SKM-1 treated with dmso at 0.1 percent for 144 hours (cell line): ENCODE results near the gene MMP28.
"Not testable (repeated sequence)": the region's sequence is repeated elsewhere in the genome, so short reads cannot be mapped to it uniquely, and the experiment has no call there.

Experiments used
- DNase-seq: peaks from one replicate; lab custom pipeline; 2025; ENCODE audit not compliant: unreplicated experiment; lab: John Stamatoyannopoulos, UW

The MMP28 gene

GRCh38 chr17:35766903-35767510 is 28.4 kb downstream of the MMP28 start:
- no peak for DNase-seq

DNA sequence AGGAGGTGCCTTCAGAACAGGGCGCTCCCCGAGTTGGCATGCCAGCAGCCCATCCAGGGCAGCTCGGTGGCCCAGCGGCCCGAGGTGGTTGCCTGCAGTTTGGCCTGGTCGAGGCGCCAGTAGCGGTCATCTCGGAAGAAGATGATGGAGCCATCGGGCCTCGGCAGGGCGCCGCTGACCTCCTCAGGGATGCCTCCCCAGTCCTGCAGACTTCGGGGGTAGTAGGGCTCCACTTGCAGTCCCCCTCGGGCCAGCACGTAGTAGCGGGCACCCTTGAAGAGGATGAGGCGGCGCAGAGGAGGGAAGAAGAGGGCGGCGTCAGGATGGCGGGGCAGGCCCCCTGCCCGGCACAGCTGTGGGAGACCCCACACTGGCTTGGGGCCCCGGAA is 29.0 kb downstream of the MMP28 start:
- no peak for DNase-seq

- DNase-seq, result no peak
Observed at GRCh38 chr17:35765756-35766488, 29.5 kb downstream of the MMP28 start.

GRCh38 chr17:35765086-35765710 is 30.2 kb downstream of the MMP28 start:
- DNase-seq, result no peak

- peak; percentile 75 for DNase-seq
Observed at GRCh38 chr17:35764123-35764991, 31.1 kb downstream of the MMP28 start.

DNA sequence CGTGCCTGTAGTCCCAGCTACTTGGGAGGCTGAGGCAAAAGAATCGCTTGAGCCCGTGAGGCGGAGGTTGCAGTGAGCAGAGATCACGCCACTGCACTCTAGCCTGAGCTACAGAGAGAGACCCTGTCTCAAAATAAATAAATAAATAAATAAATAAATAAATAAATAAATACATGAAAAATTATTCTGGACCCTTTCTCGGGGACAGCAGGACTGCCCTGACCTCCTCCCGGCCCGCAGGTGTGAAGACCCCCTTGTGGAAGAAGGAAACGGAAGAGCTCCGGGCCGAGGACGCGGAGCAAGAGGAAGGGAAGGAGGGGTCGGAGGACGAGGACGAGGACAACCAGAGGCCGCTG is 31.7 kb downstream of the MMP28 start:
- DNase-seq, result no peak

GRCh38 chr17:35761601-35762000 is 33.8 kb downstream of the MMP28 start:
- DNase-seq, result no peak

DNA sequence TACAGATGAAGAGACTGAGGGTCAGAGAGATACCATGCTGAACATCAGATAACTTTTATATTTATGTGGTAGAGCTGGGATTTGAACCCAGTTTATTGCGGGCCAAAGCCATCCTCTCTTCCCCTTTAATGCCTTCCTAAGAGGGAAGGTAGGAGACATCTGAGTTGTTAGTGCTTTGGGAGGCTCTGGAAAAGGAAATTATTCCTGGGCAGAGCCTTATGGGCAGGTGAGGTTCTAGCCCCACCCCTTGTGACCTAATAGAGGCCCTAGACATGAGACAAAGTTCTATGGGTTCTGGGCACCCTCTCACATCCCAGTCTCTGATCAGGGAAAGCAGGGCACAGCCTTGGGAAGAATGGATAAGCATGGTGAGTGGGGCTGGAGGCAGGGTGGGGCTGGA is 34.9 kb downstream of the MMP28 start, which contains the start of gene C17orf50:
Gene C17orf50, plus strand, starts transcription at position 301 of the 400 bp plus-strand sequence. Its CDS starts 55 bp downstream, at position 356.
- DNase-seq, result no peak

DNA sequence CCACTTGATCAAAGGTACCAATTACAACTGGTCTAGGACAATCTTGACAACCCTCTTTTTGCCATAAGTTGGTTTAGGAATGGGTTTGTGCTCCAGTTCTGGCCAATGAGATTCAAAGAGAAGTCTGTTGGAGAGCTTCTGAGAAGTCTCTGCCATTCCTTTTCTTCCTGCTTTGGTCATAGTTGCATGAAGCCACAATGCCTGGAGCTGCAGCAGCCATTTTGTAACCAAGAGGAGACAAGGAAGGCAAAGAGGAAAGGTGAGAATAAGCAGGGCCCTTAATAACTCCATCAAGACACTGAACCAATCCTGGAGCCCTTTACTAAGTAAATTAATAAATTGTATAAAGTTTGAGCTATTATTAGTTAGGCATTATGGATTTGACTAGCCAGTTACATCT is 38.2 kb downstream of the MMP28 start:
- no peak for DNase-seq

- no peak for DNase-seq
Observed at GRCh38 chr17:35752945-35753764, 42.3 kb downstream of the MMP28 start, which contains the start of gene GAS2L2. TSS of gene GAS2L2 (minus strand) at chr17:35753239. CDS start at chr17:35752850, 389 bp downstream.

- DNase-seq, result no peak
Observed at GRCh38 chr17:35752471-35752870, 43.0 kb downstream of the MMP28 start.

GRCh38 chr17:35751541-35751940 is 43.9 kb downstream of the MMP28 start:
- DNase-seq, result not testable (repeated sequence)

- DNase-seq, result no peak
Observed at GRCh38 chr17:35750526-35751395, 44.7 kb downstream of the MMP28 start.

- no peak for DNase-seq
Observed at GRCh38 chr17:35749560-35750412, 45.7 kb downstream of the MMP28 start.

DNA sequence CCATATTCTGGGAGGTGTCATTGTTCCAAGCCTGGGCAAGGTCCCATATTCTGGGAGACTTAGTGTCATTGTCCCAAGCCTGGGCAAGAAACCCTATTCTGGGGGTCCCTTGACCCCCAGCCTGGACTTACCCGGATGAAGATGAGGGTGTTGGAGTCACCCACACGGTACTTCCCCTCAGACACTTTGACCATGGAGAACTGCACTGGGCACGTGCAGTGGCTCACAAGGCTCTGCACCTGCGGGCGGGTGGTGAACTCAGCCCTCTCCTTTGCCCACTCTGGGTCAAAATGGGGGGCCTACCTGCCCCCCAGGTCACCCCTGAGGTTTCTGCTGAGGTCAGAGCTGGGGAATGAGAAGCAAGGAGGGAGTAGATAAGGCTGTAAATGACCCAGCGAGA is 46.5 kb downstream of the MMP28 start:
- no peak for DNase-seq

GRCh38 chr17:35748341-35748841 is 47.0 kb downstream of the MMP28 start:
- no peak for DNase-seq

DNA sequence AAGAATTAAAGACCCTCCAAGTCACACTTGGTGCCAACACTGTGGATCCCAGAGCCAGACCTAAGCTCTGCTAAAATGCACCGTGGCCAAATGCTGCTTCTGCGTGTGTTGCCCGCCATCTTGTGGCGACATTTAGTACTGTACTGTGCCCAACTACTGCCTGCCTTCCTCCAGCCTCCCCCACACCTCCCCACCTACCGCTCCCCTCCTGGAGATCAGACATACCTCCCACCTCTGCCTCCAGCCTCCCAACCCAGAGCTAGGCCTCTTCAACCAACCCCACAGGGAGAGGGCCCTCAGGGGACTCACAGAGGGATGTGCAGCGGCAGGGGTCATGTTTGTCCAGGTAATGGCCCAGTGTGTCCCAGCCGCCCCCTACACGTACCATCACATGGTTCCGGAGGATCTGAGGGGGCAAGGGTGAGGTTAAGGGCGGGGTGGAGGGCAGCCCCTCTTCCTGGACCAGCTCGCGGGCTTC is 47.9 kb downstream of the MMP28 start:
- peak; percentile 56 for DNase-seq

GRCh38 chr17:35745749-35746320 is 49.6 kb downstream of the MMP28 start:
- DNase-seq, result no peak
